Measurements from ENCODE around the gene TM4SF4. TPM values are rescaled to one million over a fixed set of nuclear protein-coding genes. Genes with fewer than 3 reads are reported as not detected.

Gene TM4SF4
- total and polyA plus RNA-seq, 5 donors from 2014 or later, result not detected

DNA sequence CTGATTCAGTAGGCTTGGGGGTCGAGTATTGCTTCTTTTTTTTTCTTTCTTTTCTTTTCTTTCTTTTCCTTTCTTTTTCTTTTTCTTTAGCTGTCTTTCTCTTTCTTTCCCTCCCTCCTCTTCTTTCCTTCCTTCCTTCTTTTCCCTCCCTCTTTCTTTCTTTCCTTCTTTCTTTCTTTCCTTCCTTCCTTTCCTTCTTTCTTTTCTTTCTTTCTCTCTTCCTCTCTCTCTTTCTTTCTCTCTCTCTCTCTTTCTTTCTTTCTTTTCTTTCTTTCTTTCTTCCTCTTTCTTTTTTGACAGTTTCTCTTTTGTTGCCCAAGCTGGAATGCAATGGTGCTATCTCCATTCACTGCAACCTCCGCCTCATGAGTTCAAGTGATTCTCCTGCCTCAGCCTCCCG is 36.0 kb downstream of the TM4SF4 start:
- H3K27ac ChIP-seq (ENCODE audit: insufficient read depth, low read length, poor library complexity, severe bottlenecking), result no peak overlapping the region
- H3K4me1 ChIP-seq (ENCODE audit: control insufficient read depth, insufficient read depth, low read length, poor library complexity, severe bottlenecking), result peaks cover 4% of the 10 kb centered on the region
- Mint-ChIP-seq H3K9me3 (no peaks in the 10 kb centered on the region), H3K4me1 (peaks cover 0 to 14% (median 6%) of the 10 kb centered on the region in 4 donors), H3K27ac (no peak overlapping the region), H3K27me3 (peaks cover 37% of the 10 kb centered on the region), H3K4me3 (no peak overlapping the region), H3K36me3 (no peaks in the 10 kb centered on the region)
- H3K36me3 ChIP-seq (ENCODE audit: control insufficient read depth, insufficient read depth, low read length), result no peaks in the 10 kb centered on the region
- H3K9me3 ChIP-seq (ENCODE audit: control insufficient read depth in 2 of 2, low read length in 2 of 2), result no peaks in the 10 kb centered on the region
- peaks cover 9% of the 10 kb centered on the region for H3K27me3 ChIP-seq (ENCODE audit: control insufficient read depth, insufficient read depth, low read length)
- DNase-seq (no peak), ATAC-seq (ENCODE audit: low read depth in 2 of 2) (no peak)
- H3K4me3 ChIP-seq (ENCODE audit: low read depth, low read length), result no peak overlapping the region

DNA sequence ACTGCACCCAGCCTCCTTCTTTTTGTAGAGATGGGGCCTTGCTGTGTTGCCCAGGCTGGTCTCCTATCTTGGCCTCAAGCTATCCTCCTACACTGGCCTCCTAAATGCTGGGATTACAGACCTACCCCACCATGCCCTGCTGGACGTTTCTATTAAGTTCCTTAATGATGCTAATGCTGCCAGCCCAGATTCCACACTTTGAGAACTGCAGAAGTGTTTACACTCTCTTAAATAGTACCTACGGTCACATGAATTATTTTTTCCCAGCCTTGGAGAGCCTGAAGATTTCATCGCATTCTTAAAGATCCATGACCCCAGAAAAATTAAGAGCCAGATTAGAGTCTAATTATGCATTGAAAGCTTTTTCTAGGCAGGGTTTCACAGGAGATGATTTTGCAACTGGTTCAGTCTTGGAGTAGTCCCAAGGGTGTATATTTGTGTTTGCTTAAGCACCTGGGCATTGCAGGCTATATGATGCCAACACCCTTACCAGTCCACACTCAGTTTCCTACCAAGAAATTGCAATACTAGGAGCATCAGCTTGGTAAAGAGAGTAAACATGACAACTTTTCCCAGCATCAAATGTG is 36.6 kb downstream of the TM4SF4 start:
- H3K27me3 Mint-ChIP-seq, result peaks cover 37% of the 10 kb centered on the region
- DNase-seq (no peak), ATAC-seq (ENCODE audit: low read depth in 2 of 2) (no peak)
- Histone ChIP-seq H3K4me1 (ENCODE audit: control insufficient read depth, insufficient read depth, low read length, poor library complexity, severe bottlenecking) (peaks cover 4% of the 10 kb centered on the region), H3K27ac (ENCODE audit: insufficient read depth, low read length, poor library complexity, severe bottlenecking) (no peak overlapping the region), H3K9me3 (ENCODE audit: control insufficient read depth in 2 of 2, low read length in 2 of 2) (no peaks in the 10 kb centered on the region), H3K36me3 (ENCODE audit: control insufficient read depth, insufficient read depth, low read length) (no peaks in the 10 kb centered on the region), H3K4me3 (ENCODE audit: low read depth, low read length) (no peak overlapping the region), H3K27me3 (ENCODE audit: control insufficient read depth, insufficient read depth, low read length) (peaks cover 9% of the 10 kb centered on the region)
- H3K27ac Mint-ChIP-seq, result no peak overlapping the region
- no peak overlapping the region for H3K4me3 Mint-ChIP-seq
- H3K36me3 Mint-ChIP-seq, result no peaks in the 10 kb centered on the region
- H3K4me1 Mint-ChIP-seq, result peaks cover 0 to 14% (median 6%) of the 10 kb centered on the region in 4 donors
- H3K9me3 Mint-ChIP-seq, result no peaks in the 10 kb centered on the region

DNA sequence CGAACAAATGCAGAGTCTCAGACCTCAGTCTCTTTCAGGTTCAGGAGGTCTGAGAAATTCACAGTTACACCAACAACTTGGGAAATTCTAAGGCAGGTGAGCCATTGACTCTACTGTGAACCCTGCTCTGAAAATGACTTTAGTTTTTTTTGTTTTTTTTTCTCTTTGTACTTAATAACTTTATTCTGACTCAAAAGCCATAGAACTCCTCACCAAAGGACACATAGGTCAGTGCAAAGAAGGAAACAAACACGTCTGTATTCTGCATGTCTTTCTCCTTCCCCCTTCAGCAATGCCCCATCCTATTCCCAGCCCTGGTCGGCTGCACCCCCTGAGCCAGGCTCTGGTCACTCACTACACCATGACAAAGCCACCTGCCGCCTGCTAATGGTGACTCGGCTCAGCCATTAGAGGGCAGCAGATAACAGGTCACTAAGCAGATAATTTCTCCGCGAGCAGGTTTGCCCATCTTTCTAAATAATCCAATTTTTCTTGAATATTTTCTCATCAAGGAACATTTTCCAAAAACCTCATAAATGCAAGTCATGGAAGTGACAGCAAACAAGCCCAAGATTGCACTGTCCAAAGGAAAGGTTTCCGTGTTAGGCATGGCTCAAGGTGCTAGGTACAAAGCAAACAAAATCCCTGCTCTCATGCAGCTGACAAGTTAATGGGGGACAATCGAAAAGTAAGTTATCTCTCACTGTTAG is 37.7 kb downstream of the TM4SF4 start:
- Mint-ChIP-seq H3K4me1 (peaks cover 0 to 14% (median 4%) of the 10 kb centered on the region in 4 donors), H3K27me3 (peaks cover 30% of the 10 kb centered on the region), H3K36me3 (no peaks in the 10 kb centered on the region), H3K9me3 (no peaks in the 10 kb centered on the region), H3K27ac (no peak overlapping the region), H3K4me3 (no peak overlapping the region)
- H3K4me1 ChIP-seq (ENCODE audit: control insufficient read depth, insufficient read depth, low read length, poor library complexity, severe bottlenecking), result peaks cover 4% of the 10 kb centered on the region
- no peaks in the 10 kb centered on the region for H3K9me3 ChIP-seq (ENCODE audit: control insufficient read depth in 2 of 2, low read length in 2 of 2)
- H3K27ac ChIP-seq (ENCODE audit: insufficient read depth, low read length, poor library complexity, severe bottlenecking), result no peak overlapping the region
- H3K36me3 ChIP-seq (ENCODE audit: control insufficient read depth, insufficient read depth, low read length), result no peaks in the 10 kb centered on the region
- peak; percentile 28 to 40 for ATAC-seq (ENCODE audit: low read depth in 2 of 2)
- peak in 2 of 3 donors; percentile 22 to 27 for DNase-seq
- H3K4me3 ChIP-seq (ENCODE audit: low read depth, low read length), result no peak overlapping the region
- peaks cover 8% of the 10 kb centered on the region for H3K27me3 ChIP-seq (ENCODE audit: control insufficient read depth, insufficient read depth, low read length)

DNA sequence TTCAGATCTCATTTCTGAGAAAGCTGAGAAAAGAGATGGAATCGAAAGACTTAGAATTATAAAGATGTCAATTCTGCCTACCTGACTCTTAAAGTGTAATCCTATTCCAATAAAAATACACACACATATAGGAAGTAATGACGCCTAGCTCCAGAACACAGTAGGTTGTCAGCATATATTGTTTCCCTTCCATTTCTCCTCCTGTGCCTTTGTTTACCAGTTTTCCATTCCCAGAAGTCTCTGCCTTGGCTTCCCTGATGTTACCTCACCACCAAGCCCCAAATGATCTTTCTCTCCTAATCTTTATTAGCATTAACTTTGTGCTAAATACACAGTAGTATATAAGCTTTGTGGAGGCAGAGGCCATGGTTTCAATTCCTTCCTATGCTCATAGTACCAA is 40.0 kb downstream of the TM4SF4 start:
- H3K4me1 ChIP-seq (ENCODE audit: control insufficient read depth, insufficient read depth, low read length, poor library complexity, severe bottlenecking), result peaks cover 4% of the 10 kb centered on the region
- Mint-ChIP-seq H3K27ac (no peak overlapping the region), H3K9me3 (no peaks in the 10 kb centered on the region), H3K4me3 (no peak overlapping the region), H3K27me3 (peaks cover 21% of the 10 kb centered on the region), H3K4me1 (peaks cover 0 to 8% (median 0%) of the 10 kb centered on the region in 4 donors), H3K36me3 (no peaks in the 10 kb centered on the region)
- H3K4me3 ChIP-seq (ENCODE audit: low read depth, low read length), result no peak overlapping the region
- no peak for ATAC-seq (ENCODE audit: low read depth in 2 of 2)
- H3K27ac ChIP-seq (ENCODE audit: insufficient read depth, low read length, poor library complexity, severe bottlenecking), result no peak overlapping the region
- peaks cover 4% of the 10 kb centered on the region for H3K27me3 ChIP-seq (ENCODE audit: control insufficient read depth, insufficient read depth, low read length)
- no peaks in the 10 kb centered on the region for H3K36me3 ChIP-seq (ENCODE audit: control insufficient read depth, insufficient read depth, low read length)
- no peaks in the 10 kb centered on the region for H3K9me3 ChIP-seq (ENCODE audit: control insufficient read depth in 2 of 2, low read length in 2 of 2)
- no peak for DNase-seq

DNA sequence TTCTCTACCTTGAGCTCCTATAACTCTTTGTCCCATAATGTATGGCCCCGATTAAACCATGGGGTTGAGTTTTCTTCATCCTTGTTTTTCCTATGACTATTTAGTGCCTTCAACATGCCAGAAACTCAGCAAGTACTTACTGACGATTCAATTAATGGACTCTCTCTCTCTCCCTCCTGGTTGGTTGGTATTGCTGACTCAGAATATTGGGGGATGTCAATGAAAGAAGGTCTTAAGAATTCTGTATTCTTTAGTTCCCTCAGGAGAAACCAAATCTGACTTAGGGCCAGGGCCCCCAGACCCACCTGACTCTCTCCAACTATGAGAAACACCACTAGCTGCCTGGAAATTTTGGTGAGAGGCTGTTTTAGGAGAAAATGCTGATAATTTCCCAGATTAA is 40.8 kb downstream of the TM4SF4 start:
- Histone ChIP-seq H3K36me3 (ENCODE audit: control insufficient read depth, insufficient read depth, low read length) (no peaks in the 10 kb centered on the region), H3K4me1 (ENCODE audit: control insufficient read depth, insufficient read depth, low read length, poor library complexity, severe bottlenecking) (peaks cover 4% of the 10 kb centered on the region), H3K9me3 (ENCODE audit: control insufficient read depth in 2 of 2, low read length in 2 of 2) (no peaks in the 10 kb centered on the region), H3K4me3 (ENCODE audit: low read depth, low read length) (no peak overlapping the region), H3K27me3 (ENCODE audit: control insufficient read depth, insufficient read depth, low read length) (peaks cover 4% of the 10 kb centered on the region), H3K27ac (ENCODE audit: insufficient read depth, low read length, poor library complexity, severe bottlenecking) (no peak overlapping the region)
- H3K4me3 Mint-ChIP-seq, result no peak overlapping the region
- H3K4me1 Mint-ChIP-seq, result peaks cover 0 to 8% (median 0%) of the 10 kb centered on the region in 4 donors
- ATAC-seq (ENCODE audit: low read depth in 2 of 2), result no peak
- H3K27me3 Mint-ChIP-seq, result peaks cover 21% of the 10 kb centered on the region
- H3K36me3 Mint-ChIP-seq, result no peaks in the 10 kb centered on the region
- H3K9me3 Mint-ChIP-seq, result no peaks in the 10 kb centered on the region
- H3K27ac Mint-ChIP-seq, result no peak overlapping the region
- DNase-seq, result no peak

DNA sequence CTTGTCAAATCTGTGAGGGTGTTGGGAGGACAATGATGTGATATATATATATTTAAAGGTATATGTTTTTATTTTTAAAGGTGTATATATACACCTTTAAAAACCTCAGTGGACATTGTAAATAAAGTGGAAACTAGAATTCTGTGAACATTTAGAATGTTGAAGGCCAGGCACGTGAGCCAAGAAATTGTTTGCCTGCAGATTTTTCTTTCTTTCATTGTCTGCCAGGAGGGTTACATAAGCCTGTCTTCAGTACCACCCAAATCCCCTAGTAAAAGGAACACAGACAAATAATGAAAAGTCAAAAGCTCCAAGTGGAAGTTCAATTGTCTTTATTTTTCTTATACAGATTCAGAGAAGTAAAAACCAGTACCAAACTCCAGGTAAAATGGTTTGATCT is 42.4 kb downstream of the TM4SF4 start:
- ATAC-seq (ENCODE audit: low read depth in 2 of 2) (no peak), DNase-seq (no peak)
- Mint-ChIP-seq H3K4me1 (peaks cover 0 to 8% (median 0%) of the 10 kb centered on the region in 4 donors), H3K9me3 (no peaks in the 10 kb centered on the region), H3K27ac (no peak overlapping the region), H3K27me3 (peaks cover 16% of the 10 kb centered on the region), H3K36me3 (no peaks in the 10 kb centered on the region), H3K4me3 (no peak overlapping the region)
- H3K27ac ChIP-seq (ENCODE audit: insufficient read depth, low read length, poor library complexity, severe bottlenecking), result no peak overlapping the region
- H3K4me3 ChIP-seq (ENCODE audit: low read depth, low read length), result no peak overlapping the region
- no peaks in the 10 kb centered on the region for H3K27me3 ChIP-seq (ENCODE audit: control insufficient read depth, insufficient read depth, low read length)
- H3K36me3 ChIP-seq (ENCODE audit: control insufficient read depth, insufficient read depth, low read length), result no peaks in the 10 kb centered on the region
- H3K4me1 ChIP-seq (ENCODE audit: control insufficient read depth, insufficient read depth, low read length, poor library complexity, severe bottlenecking), result peaks cover 4% of the 10 kb centered on the region
- H3K9me3 ChIP-seq (ENCODE audit: control insufficient read depth in 2 of 2, low read length in 2 of 2), result no peaks in the 10 kb centered on the region

DNA sequence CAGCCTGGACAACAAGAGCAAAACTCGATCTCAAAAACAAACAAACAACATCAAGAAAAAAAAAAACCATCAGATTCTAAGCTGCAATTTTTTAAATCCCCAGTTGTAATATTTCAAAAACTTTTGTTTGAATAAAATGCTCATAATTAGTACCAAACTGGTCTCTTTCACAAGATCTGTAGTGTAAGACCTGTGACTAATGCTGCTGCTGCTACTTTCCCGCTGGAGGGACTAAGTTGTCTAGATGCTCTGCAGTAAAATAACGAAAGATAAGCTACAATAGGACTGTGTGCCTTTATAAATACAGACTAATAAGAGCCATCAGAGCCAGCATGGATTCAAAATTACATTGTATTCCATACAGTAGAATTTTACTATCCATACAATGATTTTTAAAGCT is 45.4 kb downstream of the TM4SF4 start:
- Mint-ChIP-seq H3K4me3 (no peak overlapping the region), H3K9me3 (peaks cover 0 to 1% (median 0%) of the 10 kb centered on the region in 7 donors), H3K27ac (no peak overlapping the region), H3K27me3 (no peaks in the 10 kb centered on the region), H3K36me3 (no peaks in the 10 kb centered on the region), H3K4me1 (no peaks in the 10 kb centered on the region)
- H3K4me1 ChIP-seq (ENCODE audit: control insufficient read depth, insufficient read depth, low read length, poor library complexity, severe bottlenecking), result no peaks in the 10 kb centered on the region
- H3K9me3 ChIP-seq (ENCODE audit: control insufficient read depth in 2 of 2, low read length in 2 of 2), result no peaks in the 10 kb centered on the region
- no peak for DNase-seq
- H3K27me3 ChIP-seq (ENCODE audit: control insufficient read depth, insufficient read depth, low read length), result no peaks in the 10 kb centered on the region
- no peak overlapping the region for H3K27ac ChIP-seq (ENCODE audit: insufficient read depth, low read length, poor library complexity, severe bottlenecking)
- ATAC-seq (ENCODE audit: low read depth in 2 of 2), result no peak
- no peaks in the 10 kb centered on the region for H3K36me3 ChIP-seq (ENCODE audit: control insufficient read depth, insufficient read depth, low read length)
- no peak overlapping the region for H3K4me3 ChIP-seq (ENCODE audit: low read depth, low read length)
